Measurements from ENCODE around the gene ZNF215.

DNA sequence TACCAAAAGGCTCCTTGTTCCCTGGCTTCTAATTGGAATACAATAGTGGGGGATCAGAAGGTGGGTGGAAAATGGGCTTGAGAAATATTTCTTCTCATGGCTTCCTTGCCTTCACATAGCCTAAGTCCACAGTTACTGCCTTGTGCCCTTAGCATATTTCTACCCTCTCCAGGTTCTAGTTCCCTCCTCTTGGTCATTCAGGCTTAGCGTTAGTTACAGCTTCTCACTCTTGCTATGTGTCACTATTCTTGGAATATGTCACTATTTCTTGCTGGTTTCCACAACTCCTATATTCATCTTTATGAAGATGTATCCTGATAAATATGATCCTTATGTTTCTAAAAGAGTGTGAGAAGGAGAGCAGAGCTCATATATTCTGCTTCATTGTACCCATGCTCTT is 36.4 kb upstream of the ZNF215 start:
- TF ChIP-seq, protein P1, sequence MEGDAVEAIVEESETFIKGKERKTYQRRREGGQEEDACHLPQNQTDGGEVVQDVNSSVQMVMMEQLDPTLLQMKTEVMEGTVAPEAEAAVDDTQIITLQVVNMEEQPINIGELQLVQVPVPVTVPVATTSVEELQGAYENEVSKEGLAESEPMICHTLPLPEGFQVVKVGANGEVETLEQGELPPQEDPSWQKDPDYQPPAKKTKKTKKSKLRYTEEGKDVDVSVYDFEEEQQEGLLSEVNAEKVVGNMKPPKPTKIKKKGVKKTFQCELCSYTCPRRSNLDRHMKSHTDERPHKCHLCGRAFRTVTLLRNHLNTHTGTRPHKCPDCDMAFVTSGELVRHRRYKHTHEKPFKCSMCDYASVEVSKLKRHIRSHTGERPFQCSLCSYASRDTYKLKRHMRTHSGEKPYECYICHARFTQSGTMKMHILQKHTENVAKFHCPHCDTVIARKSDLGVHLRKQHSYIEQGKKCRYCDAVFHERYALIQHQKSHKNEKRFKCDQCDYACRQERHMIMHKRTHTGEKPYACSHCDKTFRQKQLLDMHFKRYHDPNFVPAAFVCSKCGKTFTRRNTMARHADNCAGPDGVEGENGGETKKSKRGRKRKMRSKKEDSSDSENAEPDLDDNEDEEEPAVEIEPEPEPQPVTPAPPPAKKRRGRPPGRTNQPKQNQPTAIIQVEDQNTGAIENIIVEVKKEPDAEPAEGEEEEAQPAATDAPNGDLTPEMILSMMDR (IDR thresholded peaks at IDR 0.05; ENCODE audit: poor library complexity, severe bottlenecking) = no peak
- TF ChIP-seq RAD21 (conservative IDR thresholded peaks at IDR 0.05) = no peak
- TF ChIP-seq, protein P2, sequence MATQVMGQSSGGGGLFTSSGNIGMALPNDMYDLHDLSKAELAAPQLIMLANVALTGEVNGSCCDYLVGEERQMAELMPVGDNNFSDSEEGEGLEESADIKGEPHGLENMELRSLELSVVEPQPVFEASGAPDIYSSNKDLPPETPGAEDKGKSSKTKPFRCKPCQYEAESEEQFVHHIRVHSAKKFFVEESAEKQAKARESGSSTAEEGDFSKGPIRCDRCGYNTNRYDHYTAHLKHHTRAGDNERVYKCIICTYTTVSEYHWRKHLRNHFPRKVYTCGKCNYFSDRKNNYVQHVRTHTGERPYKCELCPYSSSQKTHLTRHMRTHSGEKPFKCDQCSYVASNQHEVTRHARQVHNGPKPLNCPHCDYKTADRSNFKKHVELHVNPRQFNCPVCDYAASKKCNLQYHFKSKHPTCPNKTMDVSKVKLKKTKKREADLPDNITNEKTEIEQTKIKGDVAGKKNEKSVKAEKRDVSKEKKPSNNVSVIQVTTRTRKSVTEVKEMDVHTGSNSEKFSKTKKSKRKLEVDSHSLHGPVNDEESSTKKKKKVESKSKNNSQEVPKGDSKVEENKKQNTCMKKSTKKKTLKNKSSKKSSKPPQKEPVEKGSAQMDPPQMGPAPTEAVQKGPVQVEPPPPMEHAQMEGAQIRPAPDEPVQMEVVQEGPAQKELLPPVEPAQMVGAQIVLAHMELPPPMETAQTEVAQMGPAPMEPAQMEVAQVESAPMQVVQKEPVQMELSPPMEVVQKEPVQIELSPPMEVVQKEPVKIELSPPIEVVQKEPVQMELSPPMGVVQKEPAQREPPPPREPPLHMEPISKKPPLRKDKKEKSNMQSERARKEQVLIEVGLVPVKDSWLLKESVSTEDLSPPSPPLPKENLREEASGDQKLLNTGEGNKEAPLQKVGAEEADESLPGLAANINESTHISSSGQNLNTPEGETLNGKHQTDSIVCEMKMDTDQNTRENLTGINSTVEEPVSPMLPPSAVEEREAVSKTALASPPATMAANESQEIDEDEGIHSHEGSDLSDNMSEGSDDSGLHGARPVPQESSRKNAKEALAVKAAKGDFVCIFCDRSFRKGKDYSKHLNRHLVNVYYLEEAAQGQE (IDR thresholded peaks at IDR 0.05; ENCODE audit: borderline replicate concordance) = no peak
- TF ChIP-seq EZH2 (IDR thresholded peaks at IDR 0.05; ENCODE audit: borderline replicate concordance, insufficient read depth, low read length, poor library complexity, severe bottlenecking) = no peak
